AG08395 (cell line): ENCODE data around the gene LHFPL3.
"Not testable (repeated sequence)": the region's sequence is repeated elsewhere in the genome, so short reads cannot be mapped to it uniquely, and the experiment has no call there.

Experiments
- DNase-seq: peaks from one replicate; pipeline ENCODE4 v3.0.0; 2012; ENCODE audit warnings: mixed read lengths, low spot score

LHFPL3 gene

GRCh38 chr7:104595591-104595990, 267.2 kb downstream of the LHFPL3 start:
- DNase-seq, result not testable (repeated sequence)

GRCh38 chr7:104603957-104604356, 275.6 kb downstream of the LHFPL3 start:
- no peak for DNase-seq

GRCh38 chr7:104604706-104605105, 276.3 kb downstream of the LHFPL3 start:
- no peak for DNase-seq

- no peak for DNase-seq
Measured at GRCh38 chr7:104621321-104621720, 292.9 kb downstream of the LHFPL3 start.

GRCh38 chr7:104625956-104626355, 297.6 kb downstream of the LHFPL3 start:
- no peak for DNase-seq

- DNase-seq, result peak; percentile 5
Measured at GRCh38 chr7:104627516-104627915, 299.1 kb downstream of the LHFPL3 start.

GRCh38 chr7:104628017-104628416, 299.6 kb downstream of the LHFPL3 start:
- DNase-seq, result no peak

GRCh38 chr7:104629408-104629807, 301.0 kb downstream of the LHFPL3 start:
- DNase-seq, result no peak

- DNase-seq, result no peak
Measured at GRCh38 chr7:104640506-104640905, 312.1 kb downstream of the LHFPL3 start.

GRCh38 chr7:104642560-104642959, 314.2 kb downstream of the LHFPL3 start:
- no peak for DNase-seq

GRCh38 chr7:104643587-104644217, 315.3 kb downstream of the LHFPL3 start:
- peak; percentile 12 for DNase-seq

- no peak for DNase-seq
Measured at GRCh38 chr7:104650991-104651640, 322.7 kb downstream of the LHFPL3 start.

GRCh38 chr7:104652434-104652833, 324.0 kb downstream of the LHFPL3 start:
- no peak for DNase-seq

- DNase-seq, result no peak
Measured at GRCh38 chr7:104652865-104653264, 324.5 kb downstream of the LHFPL3 start.

GRCh38 chr7:104653825-104654401, 325.5 kb downstream of the LHFPL3 start:
- no peak for DNase-seq

- DNase-seq, result no peak
Measured at GRCh38 chr7:104655592-104655991, 327.2 kb downstream of the LHFPL3 start.

- DNase-seq, result no peak
Measured at GRCh38 chr7:104656467-104656866, 328.1 kb downstream of the LHFPL3 start.

- no peak for DNase-seq
Measured at GRCh38 chr7:104657134-104657533, 328.7 kb downstream of the LHFPL3 start.

GRCh38 chr7:104661575-104661974, 333.2 kb downstream of the LHFPL3 start:
- no peak for DNase-seq

- DNase-seq, result no peak
Measured at GRCh38 chr7:104664648-104665047, 336.2 kb downstream of the LHFPL3 start.

GRCh38 chr7:104677587-104677986, 349.2 kb downstream of the LHFPL3 start:
- DNase-seq, result no peak

GRCh38 chr7:104679085-104679484, 350.7 kb downstream of the LHFPL3 start:
- DNase-seq, result no peak

GRCh38 chr7:104686286-104686685, 357.9 kb downstream of the LHFPL3 start:
- DNase-seq, result no peak

- DNase-seq, result no peak
Measured at GRCh38 chr7:104694710-104695109, 366.3 kb downstream of the LHFPL3 start.
